Spleen (tissue), 11 donors: Measurements from ENCODE around the gene MMP14. TPM values are rescaled to one million over a fixed set of nuclear protein-coding genes. Genes with fewer than 3 reads are reported as not detected.

ENCODE experiments used
- DNase-seq: peaks from one replicate; pipeline ENCODE4 v3.0.0-alpha.2; 2020
- H3K27ac ChIP-seq, 8 donors: fragments of 200-600 bp; sonication (generic) in 7 of 8; 1 replicate in 4 of 8; 2 replicates in 4 of 8; pipeline versions ENCODE4 v1.5.0 to v1.8.0; 2016 to 2021; ENCODE audit warnings: inconsistent platforms in 4 of 8, mild to moderate bottlenecking in 4 of 8, moderate library complexity in 1 of 8
- H3K27me3 ChIP-seq, 7 donors: fragments of 200-600 bp; sonication (generic) in 6 of 7; replicated peaks in 1 of 7; 1 replicate in 4 of 7; 2 replicates in 3 of 7; pipeline versions ENCODE4 v1.5.0 to v1.8.0; 2016 to 2021; ENCODE audit warnings: inconsistent platforms in 3 of 7, mild to moderate bottlenecking in 1 of 7
- H3K36me3 ChIP-seq, 6 donors: fragments of 200-600 bp; sonication (generic) in 5 of 6; 1 replicate in 4 of 6; 2 replicates in 2 of 6; pipeline versions ENCODE4 v1.5.0 to v1.8.0; 2016 to 2021; ENCODE audit warnings: inconsistent platforms in 2 of 6
- H3K4me1 ChIP-seq, 6 donors: fragments of 200-600 bp; sonication (generic) in 5 of 6; 1 replicate in 3 of 6; 2 replicates in 3 of 6; pipeline versions ENCODE4 v1.5.0 to v1.8.0; 2016 to 2021; ENCODE audit warnings: inconsistent platforms in 3 of 6
- H3K4me3 ChIP-seq, 8 donors: fragments of 200-600 bp; sonication (generic) in 7 of 8; 1 replicate in 4 of 8; 2 replicates in 4 of 8; pipeline versions ENCODE4 v1.5.0 to v1.8.0; 2016 to 2021; ENCODE audit warnings: inconsistent platforms in 4 of 8, mild to moderate bottlenecking in 4 of 8, moderate library complexity in 2 of 8
- H3K9me3 ChIP-seq, 8 donors: fragments of 200-600 bp; sonication (generic) in 7 of 8; 1 replicate in 4 of 8; 2 replicates in 4 of 8; pipeline versions ENCODE4 v1.5.0 to v1.8.0; 2016 to 2021; ENCODE audit warnings: inconsistent platforms in 4 of 8
- CTCF ChIP-seq, 11 experiments: fragments of 200-600 bp in 7 of 11; fragments of 450-650 bp in 4 of 11; sonication (generic) in 4 of 11; IDR thresholded peaks in 8 of 11; conservative IDR thresholded peaks in 3 of 11; 1 replicate in 7 of 11; 2 replicates in 4 of 11; pipeline versions ENCODE4 v1.4.0 to v1.8.0; 2016 to 2021; ENCODE audit warnings: antibody characterized with exemption in 11 of 11, inconsistent platforms in 4 of 11, mild to moderate bottlenecking in 1 of 11
- POLR2A ChIP-seq, 3 donors: fragments of 450-650 bp; IDR thresholded peaks; one replicate each; pipeline ENCODE4 v1.5.1; 2017; ENCODE audit warnings: antibody characterized with exemption in 3 of 3, mild to moderate bottlenecking in 1 of 3
- POLR2AphosphoS5 ChIP-seq, 3 donors: sonication (generic); formaldehyde crosslinking; IDR thresholded peaks; one replicate each; pipeline ENCODE4 v1.5.1; 2017; ENCODE audit warnings: antibody characterized with exemption in 3 of 3
- WGBS, 5 donors: extraction: QIAGEN DNeasy Blood & Tissue Kit in 3 of 5; methylation state at CpG; one replicate each; pipeline versions ENCODE4 v1.1.5 to v1.1.7; 2013 to 2018; 5-methylcytosine and 5-hydroxymethylcytosine counted together
- intact Hi-C: fragments of 100-400 bp; cut with DNase I; formaldehyde crosslinking; loops from one replicate; pipeline ENCODE4 v1.15.0; 2023; ENCODE audit warnings: low total_unique reads
- polyA plus RNA-seq, 3 donors: library from polyadenylated mRNA; stranded (reverse); fragments of 200-250 nt; gene quantifications; one replicate each; pipeline ENCODE4 v1.2.1, GENCODE V29; 2013
- total RNA-seq, 7 donors: library from RNA; depleted of rRNA in 3 of 7; stranded (reverse); fragments of >200 nt in 3 of 7; fragmentation: NEBNext Ultra II Directional in 4 of 7; extraction: Animal tissue kit (Norgen Biotek cat#: 25700) in 4 of 7; gene quantifications; one replicate each; pipeline versions ENCODE4 v1.1.0 to v1.2.1, GENCODE V29; 2016 to 2021
- donor health status: healthy with polysubstance abuse.
- donor health status: DM: no; HTN: no; CAD: no; lungs with moderate emphysema.
- donor health status: DM: no; HTN: no; CAD: no.
- donor health status: Bipolar disorder and iron deficiency.
- donor health status: healthy.
- donor health status: DM: no; HTN: no; CAD: no.
- donor health status: DM: yes; HTN: yes; CAD: no.

The MMP14 gene
- total and polyA plus RNA-seq, 10 donors, result 6.6 to 126 (median 60.9) TPM

- H3K36me3 ChIP-seq, result peaks cover 0 to 45% (median 16%) of the 10 kb centered on the region in 6 donors
- WGBS, 5 donors, result 28 to 55% (median 38%) methylated on average over 14 of the region's 14 CpGs
- no peak overlapping the region for H3K4me3 ChIP-seq
- H3K4me1 ChIP-seq, result peaks cover 18 to 77% (median 55%) of the 10 kb centered on the region in 6 donors
- DNase-seq, result no peak
- no peaks in the 10 kb centered on the region for H3K9me3 ChIP-seq
- intact Hi-C loops, result no loop called here
- H3K27me3 ChIP-seq, result peaks cover 0 to 14% (median 0%) of the 10 kb centered on the region in 7 donors
- no peak for TF ChIP-seq POLR2A (IDR thresholded peaks at IDR 0.05)
- no peak for TF ChIP-seq POLR2AphosphoS5 (IDR thresholded peaks at IDR 0.05)
- TF ChIP-seq CTCF (IDR thresholded peaks at IDR 0.05 in 8 of 11, conservative IDR thresholded peaks at IDR 0.05 in 3 of 11), result no peak
- peak overlapping the region; percentile 43 to 82 (median 68) for H3K27ac ChIP-seq
Observed at GRCh38 chr14:22847661-22848341, 11.4 kb downstream of the MMP14 start.

DNA sequence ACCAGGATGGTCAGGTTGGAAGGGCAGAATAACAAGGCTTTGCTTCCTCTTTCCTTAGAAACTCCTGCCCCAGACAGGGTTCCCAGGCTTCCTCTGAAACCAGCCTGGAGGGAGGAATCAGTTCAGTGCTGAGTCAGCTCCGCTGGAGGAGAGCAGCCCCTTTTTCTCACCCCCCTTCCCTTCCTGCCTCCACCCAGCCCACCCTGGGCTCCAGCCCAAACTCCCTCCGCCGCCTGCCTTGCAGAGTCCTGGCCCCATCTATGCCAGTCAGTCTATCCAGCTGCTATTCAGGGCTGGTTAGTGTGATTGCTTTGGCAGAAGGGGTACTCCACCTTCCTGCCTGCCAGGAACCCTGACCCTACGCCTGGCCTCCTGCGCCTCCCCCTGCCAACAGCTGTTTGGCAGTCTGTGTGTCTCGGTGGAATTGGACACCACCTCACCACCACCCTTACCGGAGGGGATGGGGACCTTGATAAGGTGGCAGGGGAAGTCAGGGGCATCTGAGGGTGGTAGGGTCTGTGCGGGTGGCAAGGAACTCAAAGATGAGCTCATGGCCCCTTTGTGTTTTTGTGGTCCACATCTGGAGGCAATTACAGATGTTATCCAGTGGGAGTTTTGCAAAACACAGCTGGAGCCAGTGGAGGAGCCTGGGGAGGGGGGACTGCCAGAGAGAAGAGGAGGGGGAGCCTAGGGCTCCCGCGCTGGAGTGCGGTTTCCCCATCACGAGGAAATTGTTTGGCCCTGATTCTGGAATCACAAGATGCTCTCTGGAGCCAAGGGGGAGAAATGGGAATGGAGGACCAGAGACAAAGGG, 12.2 kb downstream of the MMP14 start:
- Histone ChIP-seq H3K36me3 (peaks cover 0 to 37% (median 13%) of the 10 kb centered on the region in 6 donors), H3K27ac (peak overlapping the region; percentile 43 to 82 (median 68)), H3K27me3 (peaks cover 0 to 14% (median 0%) of the 10 kb centered on the region in 7 donors), H3K9me3 (no peaks in the 10 kb centered on the region), H3K4me3 (no peak overlapping the region), H3K4me1 (peaks cover 21 to 85% (median 62%) of the 10 kb centered on the region in 6 donors)
- no peak for TF ChIP-seq POLR2A (IDR thresholded peaks at IDR 0.05)
- TF ChIP-seq POLR2AphosphoS5 (IDR thresholded peaks at IDR 0.05), result peak; percentile 76 to 80 (median 78)
- no peak for TF ChIP-seq CTCF (IDR thresholded peaks at IDR 0.05 in 8 of 11, conservative IDR thresholded peaks at IDR 0.05 in 3 of 11)
- peak; percentile 81 for DNase-seq
- 13 to 19% (median 14%) methylated on average over 12 of the region's 12 CpGs for WGBS, 5 donors
- intact Hi-C loops, result no loop called here

GRCh38 chr14:22849212-22849819, 12.9 kb downstream of the MMP14 start:
- intact Hi-C loops, result no loop called here
- DNase-seq, result no peak
- WGBS, 5 donors, result 73 to 81% (median 75%) methylated on average over 19 of the region's 19 CpGs
- Histone ChIP-seq H3K4me1 (peaks cover 21 to 88% (median 63%) of the 10 kb centered on the region in 6 donors), H3K9me3 (no peaks in the 10 kb centered on the region), H3K36me3 (peaks cover 0 to 30% (median 9%) of the 10 kb centered on the region in 6 donors), H3K4me3 (no peak overlapping the region), H3K27ac (peak overlapping the region; percentile 36 to 82 (median 68)), H3K27me3 (peaks cover 0 to 14% (median 0%) of the 10 kb centered on the region in 7 donors)
- TF ChIP-seq POLR2AphosphoS5 (IDR thresholded peaks at IDR 0.05), result peak in 1 of 3 donors; percentile 28
- TF ChIP-seq POLR2A (IDR thresholded peaks at IDR 0.05), result no peak
- TF ChIP-seq CTCF (IDR thresholded peaks at IDR 0.05 in 8 of 11, conservative IDR thresholded peaks at IDR 0.05 in 3 of 11), result no peak
